Gastroesophageal sphincter (tissue), 4 donors: ENCODE data around the gene PNISR. TPM values are rescaled to one million over a fixed set of nuclear protein-coding genes. Genes with fewer than 3 reads are reported as not detected.

Source experiments
- ATAC-seq: fragments of 150-250 bp; one replicate; pipeline ENCODE4 v1.9.1; 2016; ENCODE audit warnings: mild to moderate bottlenecking, moderate library complexity
- H3K27ac ChIP-seq, 4 donors: fragments of 200-600 bp; sonication (generic) in 3 of 4; 1 replicate in 3 of 4; 2 replicates in 1 of 4; pipeline ENCODE4 v1.5.1; 2016 to 2019
- H3K27me3 ChIP-seq: fragments of 200-600 bp; sonication (generic); one replicate; pipeline ENCODE4 v1.5.1; 2019
- H3K36me3 ChIP-seq, 2 donors: fragments of 200-600 bp; sonication (generic); one replicate each; pipeline ENCODE4 v1.5.1; 2019; ENCODE audit warnings: control low read depth in 1 of 2
- H3K4me1 ChIP-seq, 3 donors: fragments of 200-600 bp; sonication (generic); 1 replicate in 2 of 3; 2 replicates in 1 of 3; pipeline ENCODE4 v1.5.1; 2016 to 2019; ENCODE audit warnings: control low read depth in 2 of 3
- H3K4me3 ChIP-seq, 2 donors: fragments of 200-600 bp; sonication (generic); one replicate each; pipeline ENCODE4 v1.5.1; 2019; ENCODE audit warnings: mild to moderate bottlenecking in 1 of 2, moderate library complexity in 1 of 2
- H3K9me3 ChIP-seq, 3 donors: fragments of 200-600 bp; sonication (generic); one replicate each; pipeline ENCODE4 v1.5.1; 2017 to 2019; ENCODE audit warnings: control low read depth in 2 of 3
- EP300 ChIP-seq: sonication (generic); formaldehyde crosslinking; IDR thresholded peaks from one replicate; pipeline ENCODE4 v1.6.1; 2017; ENCODE audit warnings: antibody characterized with exemption, mild to moderate bottlenecking
- POLR2A ChIP-seq, 2 donors: fragments of 450-650 bp; IDR thresholded peaks; one replicate each; pipeline ENCODE4 v1.6.1; 2017; ENCODE audit warnings: antibody characterized with exemption in 2 of 2, mild to moderate bottlenecking in 2 of 2, moderate library complexity in 1 of 2
- POLR2AphosphoS5 ChIP-seq: sonication (generic); formaldehyde crosslinking; IDR thresholded peaks from one replicate; pipeline ENCODE4 v1.6.1; 2017; ENCODE audit warnings: antibody characterized with exemption
- WGBS, 2 donors: methylation state at CpG; one replicate each; pipeline ENCODE4 v1.1.5; 2018; ENCODE audit warnings: low coverage in 1 of 2; 5-methylcytosine and 5-hydroxymethylcytosine counted together
- total RNA-seq, 4 donors: library from RNA; depleted of rRNA; stranded (reverse); fragments of >200 nt; gene quantifications; one replicate each; pipeline ENCODE4 v1.1.0, GENCODE V29; 2016
- TF ChIP-seq, protein P1 (sequence below), 4 experiments: fragments of 200-600 bp in 2 of 4; fragments of 450-650 bp in 2 of 4; sonication (generic) in 1 of 4; IDR thresholded peaks; one replicate each; pipeline ENCODE4 v1.5.1; 2017 to 2019; ENCODE audit warnings: antibody characterized with exemption in 4 of 4, mild to moderate bottlenecking in 2 of 4, moderate library complexity in 2 of 4

PNISR gene
- total RNA-seq, 4 donors from 2014 or later: 34.9 to 273 (median 87.9) TPM

DNA sequence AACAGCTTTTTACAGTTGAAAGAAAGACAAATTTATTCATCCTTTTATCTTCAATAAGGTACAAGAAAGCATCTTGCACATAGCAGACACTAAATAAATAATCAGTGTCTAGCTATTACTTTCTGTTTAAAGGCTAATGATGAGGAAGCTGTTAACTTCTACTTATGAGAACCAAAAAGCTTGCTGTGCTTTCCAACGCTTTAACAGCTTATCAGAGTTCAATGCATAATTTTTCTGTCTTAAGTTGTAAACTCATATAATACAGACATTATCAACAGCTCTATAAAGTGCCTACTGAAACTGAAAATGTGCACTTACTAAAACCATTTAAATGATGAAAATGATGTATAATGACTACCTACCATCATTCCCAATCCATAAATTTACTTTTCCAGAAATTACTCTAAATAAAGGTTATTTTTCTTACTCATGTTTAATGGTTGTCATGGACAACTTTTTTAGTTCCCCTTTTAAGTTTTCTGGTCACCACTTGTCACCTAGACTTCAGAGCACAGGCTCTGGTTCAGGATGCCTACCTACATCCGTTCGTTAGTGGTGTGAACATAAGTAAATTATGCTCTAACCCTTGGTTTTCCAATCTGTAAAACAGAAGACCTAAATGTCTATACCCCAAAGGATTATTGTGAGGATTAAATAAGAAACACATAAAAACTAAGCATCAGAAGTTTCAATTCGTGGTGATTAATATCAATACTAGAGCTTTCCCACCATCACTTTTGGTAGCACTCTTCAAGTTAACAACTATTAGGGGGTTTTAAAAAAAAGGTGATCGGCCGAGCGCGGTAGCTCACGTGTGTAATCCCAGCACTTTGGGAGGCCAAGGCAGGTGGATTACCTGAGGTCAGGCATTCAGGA is 8.0 kb downstream of the PNISR start:
- ATAC-seq: no peak
- no peak overlapping the region for H3K27ac ChIP-seq
- peaks cover 0 to 6% of the 10 kb centered on the region in 2 donors for H3K36me3 ChIP-seq
- 71 to 75% methylated on average over 6 to 7 of the region's 9 CpGs for WGBS, 2 donors
- H3K9me3 ChIP-seq: no peaks in the 10 kb centered on the region
- H3K4me3 ChIP-seq: no peak overlapping the region
- peaks cover 20 to 96% (median 25%) of the 10 kb centered on the region in 3 donors for H3K4me1 ChIP-seq
- no peak for TF ChIP-seq POLR2AphosphoS5
- TF ChIP-seq POLR2A (IDR thresholded peaks at IDR 0.05): no peak
- TF ChIP-seq, protein P1, sequence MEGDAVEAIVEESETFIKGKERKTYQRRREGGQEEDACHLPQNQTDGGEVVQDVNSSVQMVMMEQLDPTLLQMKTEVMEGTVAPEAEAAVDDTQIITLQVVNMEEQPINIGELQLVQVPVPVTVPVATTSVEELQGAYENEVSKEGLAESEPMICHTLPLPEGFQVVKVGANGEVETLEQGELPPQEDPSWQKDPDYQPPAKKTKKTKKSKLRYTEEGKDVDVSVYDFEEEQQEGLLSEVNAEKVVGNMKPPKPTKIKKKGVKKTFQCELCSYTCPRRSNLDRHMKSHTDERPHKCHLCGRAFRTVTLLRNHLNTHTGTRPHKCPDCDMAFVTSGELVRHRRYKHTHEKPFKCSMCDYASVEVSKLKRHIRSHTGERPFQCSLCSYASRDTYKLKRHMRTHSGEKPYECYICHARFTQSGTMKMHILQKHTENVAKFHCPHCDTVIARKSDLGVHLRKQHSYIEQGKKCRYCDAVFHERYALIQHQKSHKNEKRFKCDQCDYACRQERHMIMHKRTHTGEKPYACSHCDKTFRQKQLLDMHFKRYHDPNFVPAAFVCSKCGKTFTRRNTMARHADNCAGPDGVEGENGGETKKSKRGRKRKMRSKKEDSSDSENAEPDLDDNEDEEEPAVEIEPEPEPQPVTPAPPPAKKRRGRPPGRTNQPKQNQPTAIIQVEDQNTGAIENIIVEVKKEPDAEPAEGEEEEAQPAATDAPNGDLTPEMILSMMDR (IDR thresholded peaks at IDR 0.05): no peak
- no peak for TF ChIP-seq EP300
- H3K27me3 ChIP-seq: no peaks in the 10 kb centered on the region

DNA sequence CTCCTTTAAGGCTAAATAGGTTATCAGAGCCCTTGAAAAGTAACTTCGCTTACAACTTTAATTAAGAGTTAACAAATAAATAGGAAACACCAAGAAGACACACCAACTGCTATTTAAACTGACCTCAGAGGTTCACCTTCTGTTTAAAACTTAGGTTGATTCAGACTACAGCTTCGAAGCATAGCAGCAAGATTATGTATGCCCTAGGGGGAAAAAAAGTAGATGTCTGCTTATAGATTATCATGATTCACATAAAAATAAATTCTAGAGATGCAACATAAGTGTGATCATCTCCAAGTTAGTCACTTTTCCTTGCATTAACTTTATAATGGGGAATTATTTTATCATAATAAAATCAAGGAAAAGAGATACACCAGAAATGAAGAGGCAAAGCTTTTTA is 8.9 kb downstream of the PNISR start:
- Histone ChIP-seq H3K36me3 (peaks cover 0 to 6% of the 10 kb centered on the region in 2 donors), H3K4me1 (peaks cover 13 to 96% (median 22%) of the 10 kb centered on the region in 3 donors), H3K27ac (no peak overlapping the region), H3K9me3 (no peaks in the 10 kb centered on the region), H3K27me3 (no peaks in the 10 kb centered on the region), H3K4me3 (no peak overlapping the region)
- ATAC-seq: no peak
- TF ChIP-seq, protein P1 (IDR thresholded peaks at IDR 0.05): no peak
- no peak for TF ChIP-seq EP300
- TF ChIP-seq POLR2A (IDR thresholded peaks at IDR 0.05): no peak
- TF ChIP-seq POLR2AphosphoS5: no peak
- WGBS, 2 donors: 79 to 86% methylated on average over 2 of the region's 2 CpGs

DNA sequence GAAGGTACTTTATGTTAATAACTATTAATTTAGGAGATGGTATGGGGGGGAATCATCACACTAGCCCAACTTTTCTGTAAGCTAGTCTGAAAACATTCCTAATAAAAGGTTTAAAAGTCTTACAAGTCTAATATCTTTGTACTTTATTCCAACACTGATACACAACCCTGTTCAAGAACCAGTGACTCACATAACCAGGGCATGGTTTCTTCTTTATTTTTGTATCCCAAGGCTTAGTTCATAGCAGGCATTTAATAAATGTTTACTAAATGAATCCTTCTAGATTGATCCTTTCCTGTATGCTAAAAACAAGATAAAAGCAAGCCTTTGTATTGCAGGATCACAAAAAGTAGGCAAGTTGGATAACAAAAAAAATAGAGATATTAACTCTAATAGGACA is 9.7 kb downstream of the PNISR start:
- H3K4me3 ChIP-seq: no peak overlapping the region
- H3K36me3 ChIP-seq: peaks cover 0 to 10% of the 10 kb centered on the region in 2 donors
- TF ChIP-seq POLR2A (IDR thresholded peaks at IDR 0.05): no peak
- no peak for TF ChIP-seq POLR2AphosphoS5
- TF ChIP-seq, protein P1 (IDR thresholded peaks at IDR 0.05): no peak
- no peak for TF ChIP-seq EP300
- H3K9me3 ChIP-seq: no peaks in the 10 kb centered on the region
- peaks cover 8 to 96% (median 21%) of the 10 kb centered on the region in 3 donors for H3K4me1 ChIP-seq
- ATAC-seq: no peak
- H3K27ac ChIP-seq: no peak overlapping the region
- no peaks in the 10 kb centered on the region for H3K27me3 ChIP-seq

DNA sequence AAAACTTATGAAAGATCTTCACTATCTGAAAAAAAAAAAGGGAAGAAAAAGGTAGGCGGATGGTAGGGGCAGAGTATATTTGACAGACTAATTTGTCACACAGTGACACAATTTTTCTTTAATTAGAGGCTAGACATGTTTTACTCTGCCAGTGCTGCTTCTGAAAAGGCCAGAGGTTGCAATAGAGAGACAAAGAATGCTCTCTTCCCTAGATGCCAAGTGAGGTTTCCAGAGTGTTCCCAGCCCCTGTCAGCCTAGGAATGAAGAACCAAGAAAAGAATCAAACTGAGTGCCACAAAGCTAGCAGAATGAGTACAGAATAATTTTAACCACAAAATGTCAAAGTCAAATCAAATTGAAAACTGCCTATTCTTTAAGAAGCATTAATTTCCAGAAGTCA is 13.0 kb downstream of the PNISR start:
- Histone ChIP-seq H3K27me3 (no peaks in the 10 kb centered on the region), H3K27ac (peak overlapping the region in 2 of 4 donors; percentile 41 to 42), H3K9me3 (no peaks in the 10 kb centered on the region), H3K4me3 (no peak overlapping the region), H3K36me3 (peaks cover 14 to 43% of the 10 kb centered on the region in 2 donors), H3K4me1 (peaks cover 4 to 76% (median 18%) of the 10 kb centered on the region in 3 donors)
- ATAC-seq: no peak
- TF ChIP-seq EP300: no peak
- no peak for TF ChIP-seq POLR2A (IDR thresholded peaks at IDR 0.05)
- TF ChIP-seq, protein P1 (IDR thresholded peaks at IDR 0.05): no peak
- TF ChIP-seq POLR2AphosphoS5: no peak
- WGBS, 2 donors: 31 to 40% methylated on average over 1 of the region's 1 CpG

DNA sequence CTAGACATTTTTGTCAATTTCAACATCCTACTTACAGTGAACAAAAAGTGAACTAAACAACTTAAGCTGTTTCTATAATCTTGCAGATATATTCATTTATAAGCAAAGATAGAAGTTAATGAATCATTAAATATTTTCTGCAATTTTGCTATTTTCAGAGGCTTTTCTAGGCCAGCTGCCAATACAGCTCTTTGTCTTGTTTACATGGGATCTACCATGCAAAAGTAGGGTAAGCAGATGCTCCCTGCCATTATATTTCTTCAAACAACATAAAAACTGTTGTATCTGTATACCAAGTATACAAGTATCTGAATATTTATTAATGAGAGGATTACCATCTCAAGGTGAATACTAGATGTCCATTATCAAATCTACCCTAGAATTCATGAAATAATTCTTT is 15.4 kb downstream of the PNISR start:
- H3K4me1 ChIP-seq: peaks cover 0 to 53% (median 7%) of the 10 kb centered on the region in 3 donors
- ATAC-seq: no peak
- H3K36me3 ChIP-seq: peaks cover 21 to 67% of the 10 kb centered on the region in 2 donors
- no peaks in the 10 kb centered on the region for H3K27me3 ChIP-seq
- H3K27ac ChIP-seq: no peak overlapping the region
- H3K9me3 ChIP-seq: no peaks in the 10 kb centered on the region
- H3K4me3 ChIP-seq: no peak overlapping the region
- TF ChIP-seq EP300 (no peak), POLR2AphosphoS5 (no peak), POLR2A (IDR thresholded peaks at IDR 0.05) (no peak)
- TF ChIP-seq, protein P1 (IDR thresholded peaks at IDR 0.05): no peak
